Measurements from ENCODE around the gene ADD2.

ADD2 gene

DNA sequence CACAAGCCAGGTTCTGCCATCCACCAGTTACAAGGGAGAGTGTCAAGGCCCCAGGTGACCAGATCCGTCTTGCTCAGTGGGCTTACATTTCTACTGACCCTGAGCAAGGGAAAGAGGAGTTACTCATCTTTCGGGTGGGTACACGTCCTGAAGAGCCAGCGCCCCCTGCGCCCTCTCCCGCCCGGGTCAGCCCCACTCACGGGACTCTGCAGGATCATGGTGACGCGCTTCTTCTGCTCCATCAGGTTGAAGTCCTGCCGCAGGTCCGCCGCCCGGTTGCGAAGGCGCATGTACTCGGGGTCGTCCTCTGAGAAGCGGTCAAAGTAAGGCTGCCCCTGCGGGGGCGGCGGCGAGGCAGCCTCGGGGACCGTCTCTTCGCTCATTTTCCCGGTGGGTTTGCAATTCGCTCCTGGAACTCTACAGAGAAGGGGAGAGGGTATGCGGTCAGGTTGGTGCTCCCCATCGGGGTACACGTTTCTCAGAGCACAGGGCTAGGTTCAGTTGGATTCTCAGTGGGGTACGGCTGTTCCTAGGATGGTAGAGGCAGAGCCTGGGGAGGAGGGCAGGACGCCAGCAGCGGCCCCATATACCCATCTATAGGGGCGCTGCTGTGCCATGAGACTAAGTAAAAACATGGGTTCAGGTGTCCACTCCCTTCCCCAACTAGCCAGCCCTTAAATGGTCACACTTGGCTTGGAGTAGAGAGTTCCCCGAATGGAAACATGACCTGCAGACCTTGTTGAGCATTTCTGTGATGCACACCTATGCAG is 61.8 kb downstream of the ADD2 start:
- WGBS (ENCODE audit: extremely low coverage, insufficient coverage, low lambda C conversion rate): no CpG with 5 or more reads among the region's 36 CpGs
- no peak overlapping the region for H3K4ac ChIP-seq (ENCODE audit: low read depth, low read length)
- no peak for DNase-seq
- no peaks in the 10 kb centered on the region for H3K4me1 ChIP-seq (ENCODE audit: control insufficient read depth, low read depth, low read length)
- no peak overlapping the region for H3K23ac ChIP-seq (ENCODE audit: low read length)
- H3K56ac ChIP-seq (ENCODE audit: low read length): no peak overlapping the region
- H2AK5ac ChIP-seq (ENCODE audit: low read length): no peak overlapping the region
- H3K36me3 ChIP-seq (ENCODE audit: control insufficient read depth, insufficient read depth, low read length): no peaks in the 10 kb centered on the region
- no peak overlapping the region for H2BK5ac ChIP-seq (ENCODE audit: low read length)
- no peak overlapping the region for H4K8ac ChIP-seq (ENCODE audit: low read depth, low read length)
- H3K4me3 ChIP-seq (ENCODE audit: low read length): no peak overlapping the region
- H2BK120ac ChIP-seq (ENCODE audit: low read depth, low read length): no peak overlapping the region
- H3K18ac ChIP-seq (ENCODE audit: low read length): no peak overlapping the region
- H3K79me1 ChIP-seq (ENCODE audit: low read length): peaks cover 3% of the 10 kb centered on the region
- H2BK15ac ChIP-seq (replicated peaks; ENCODE audit: low read depth): no peak overlapping the region
- no peak overlapping the region for H3K4me2 ChIP-seq (ENCODE audit: low read length)
- no peak overlapping the region for H3K27ac ChIP-seq (ENCODE audit: low read depth, low read length)
- H4K5ac ChIP-seq (ENCODE audit: low read length): no peak overlapping the region
- no peak overlapping the region for H3K9ac ChIP-seq (ENCODE audit: low read length)
- H3K27me3 ChIP-seq (ENCODE audit: insufficient read depth, low read length, poor library complexity): no peaks in the 10 kb centered on the region
- H3K79me2 ChIP-seq (ENCODE audit: control insufficient read depth, insufficient read depth, low read length): no peaks in the 10 kb centered on the region

DNA sequence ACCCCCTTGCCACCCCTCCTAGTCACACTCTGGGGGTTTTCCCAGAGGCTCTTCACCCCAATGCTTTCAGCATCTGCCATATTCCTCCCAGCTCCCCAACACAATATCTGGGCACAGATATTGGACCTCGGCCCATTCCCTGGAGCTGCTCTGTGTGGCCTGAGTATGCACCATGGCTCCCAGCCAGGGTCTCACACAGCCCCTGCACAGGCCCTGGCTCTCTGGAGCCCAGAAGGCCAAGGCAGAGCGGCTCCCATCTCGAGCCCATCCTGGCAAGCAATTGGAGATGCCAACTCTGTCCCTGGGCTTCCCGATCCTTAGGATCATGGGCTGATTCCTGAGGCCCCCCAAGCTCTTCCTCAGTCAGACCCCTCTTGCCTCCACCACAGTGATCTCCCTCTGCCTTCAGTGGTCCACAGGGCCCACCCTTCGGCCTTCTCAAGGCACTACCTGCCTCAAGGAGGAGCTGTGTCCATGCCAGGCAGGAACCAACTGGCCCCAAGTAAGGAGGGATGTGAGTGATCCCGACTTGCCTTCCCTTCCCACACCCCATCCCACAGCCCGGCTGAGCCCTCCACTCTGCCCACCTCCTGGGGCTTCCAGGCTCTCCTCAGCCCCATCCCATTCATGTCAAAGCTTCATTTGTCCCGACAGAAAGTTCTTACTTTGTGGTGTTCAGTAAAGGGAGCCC is 62.7 kb downstream of the ADD2 start:
- no peak overlapping the region for H3K56ac ChIP-seq (ENCODE audit: low read length)
- no peak overlapping the region for H3K27ac ChIP-seq (ENCODE audit: low read depth, low read length)
- no peak overlapping the region for H3K23ac ChIP-seq (ENCODE audit: low read length)
- H4K5ac ChIP-seq (ENCODE audit: low read length): no peak overlapping the region
- no peak overlapping the region for H2AK5ac ChIP-seq (ENCODE audit: low read length)
- no peak overlapping the region for H3K9ac ChIP-seq (ENCODE audit: low read length)
- DNase-seq: no peak
- no peak overlapping the region for H3K4ac ChIP-seq (ENCODE audit: low read depth, low read length)
- H2BK120ac ChIP-seq (ENCODE audit: low read depth, low read length): no peak overlapping the region
- no peak overlapping the region for H3K4me2 ChIP-seq (ENCODE audit: low read length)
- H3K4me1 ChIP-seq (ENCODE audit: control insufficient read depth, low read depth, low read length): no peaks in the 10 kb centered on the region
- no peak overlapping the region for H3K4me3 ChIP-seq (ENCODE audit: low read length)
- WGBS (ENCODE audit: extremely low coverage, insufficient coverage, low lambda C conversion rate): no CpG with 5 or more reads among the region's 8 CpGs
- no peak overlapping the region for H3K18ac ChIP-seq (ENCODE audit: low read length)
- no peaks in the 10 kb centered on the region for H3K79me2 ChIP-seq (ENCODE audit: control insufficient read depth, insufficient read depth, low read length)
- H2BK5ac ChIP-seq (ENCODE audit: low read length): no peak overlapping the region
- peaks cover 3% of the 10 kb centered on the region for H3K79me1 ChIP-seq (ENCODE audit: low read length)
- no peak overlapping the region for H2BK15ac ChIP-seq (replicated peaks; ENCODE audit: low read depth)
- no peak overlapping the region for H4K8ac ChIP-seq (ENCODE audit: low read depth, low read length)
- H3K36me3 ChIP-seq (ENCODE audit: control insufficient read depth, insufficient read depth, low read length): no peaks in the 10 kb centered on the region
- no peaks in the 10 kb centered on the region for H3K27me3 ChIP-seq (ENCODE audit: insufficient read depth, low read length, poor library complexity)

DNA sequence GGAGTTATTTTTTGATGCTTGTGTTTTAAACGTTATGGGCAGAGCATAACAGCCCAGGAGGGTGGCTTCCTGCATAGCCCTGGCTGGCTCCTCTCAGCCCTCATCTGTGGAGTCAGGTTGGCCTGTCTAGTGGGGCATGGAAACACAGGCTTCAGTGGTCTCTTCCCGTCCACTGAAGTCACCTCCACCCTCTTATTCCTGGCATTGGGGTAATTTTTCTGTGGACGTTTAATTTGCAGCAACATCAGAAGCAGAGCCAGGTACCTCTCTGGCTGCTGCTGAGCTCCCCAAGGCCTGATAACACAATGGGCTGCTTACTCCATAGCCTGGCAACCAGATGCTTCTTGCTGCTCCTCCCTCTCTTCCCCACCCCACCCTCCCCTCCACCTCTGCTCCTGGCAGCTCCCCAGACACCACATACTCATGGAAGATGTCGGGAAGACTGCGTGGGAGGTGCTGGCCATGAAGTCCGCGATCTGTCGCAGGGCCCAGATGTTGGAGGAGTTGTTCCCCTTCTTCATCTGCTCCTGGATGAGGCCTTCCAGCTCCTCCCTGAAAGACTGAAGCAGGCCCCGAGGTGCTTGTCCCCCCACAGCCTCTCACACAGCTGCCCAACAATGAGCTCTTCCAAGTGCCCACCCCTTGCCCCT is 64.0 kb downstream of the ADD2 start:
- Histone ChIP-seq H3K4me3 (ENCODE audit: low read length) (no peak overlapping the region), H2BK120ac (ENCODE audit: low read depth, low read length) (no peak overlapping the region), H3K27me3 (ENCODE audit: insufficient read depth, low read length, poor library complexity) (no peaks in the 10 kb centered on the region), H3K79me1 (ENCODE audit: low read length) (peaks cover 3% of the 10 kb centered on the region), H4K8ac (ENCODE audit: low read depth, low read length) (no peak overlapping the region), H3K36me3 (ENCODE audit: control insufficient read depth, insufficient read depth, low read length) (no peaks in the 10 kb centered on the region), H4K5ac (ENCODE audit: low read length) (no peak overlapping the region), H3K4ac (ENCODE audit: low read depth, low read length) (no peak overlapping the region), H3K4me1 (ENCODE audit: control insufficient read depth, low read depth, low read length) (no peaks in the 10 kb centered on the region), H3K56ac (ENCODE audit: low read length) (no peak overlapping the region), H3K4me2 (ENCODE audit: low read length) (no peak overlapping the region), H2BK15ac (replicated peaks; ENCODE audit: low read depth) (no peak overlapping the region), H3K23ac (ENCODE audit: low read length) (no peak overlapping the region), H2BK5ac (ENCODE audit: low read length) (no peak overlapping the region), H3K79me2 (ENCODE audit: control insufficient read depth, insufficient read depth, low read length) (no peaks in the 10 kb centered on the region), H3K27ac (ENCODE audit: low read depth, low read length) (no peak overlapping the region), H3K9ac (ENCODE audit: low read length) (no peak overlapping the region), H2AK5ac (ENCODE audit: low read length) (no peak overlapping the region), H3K18ac (ENCODE audit: low read length) (no peak overlapping the region)
- peak; percentile 26 for DNase-seq
- WGBS (ENCODE audit: extremely low coverage, insufficient coverage, low lambda C conversion rate): no CpG with 5 or more reads among the region's 9 CpGs

DNA sequence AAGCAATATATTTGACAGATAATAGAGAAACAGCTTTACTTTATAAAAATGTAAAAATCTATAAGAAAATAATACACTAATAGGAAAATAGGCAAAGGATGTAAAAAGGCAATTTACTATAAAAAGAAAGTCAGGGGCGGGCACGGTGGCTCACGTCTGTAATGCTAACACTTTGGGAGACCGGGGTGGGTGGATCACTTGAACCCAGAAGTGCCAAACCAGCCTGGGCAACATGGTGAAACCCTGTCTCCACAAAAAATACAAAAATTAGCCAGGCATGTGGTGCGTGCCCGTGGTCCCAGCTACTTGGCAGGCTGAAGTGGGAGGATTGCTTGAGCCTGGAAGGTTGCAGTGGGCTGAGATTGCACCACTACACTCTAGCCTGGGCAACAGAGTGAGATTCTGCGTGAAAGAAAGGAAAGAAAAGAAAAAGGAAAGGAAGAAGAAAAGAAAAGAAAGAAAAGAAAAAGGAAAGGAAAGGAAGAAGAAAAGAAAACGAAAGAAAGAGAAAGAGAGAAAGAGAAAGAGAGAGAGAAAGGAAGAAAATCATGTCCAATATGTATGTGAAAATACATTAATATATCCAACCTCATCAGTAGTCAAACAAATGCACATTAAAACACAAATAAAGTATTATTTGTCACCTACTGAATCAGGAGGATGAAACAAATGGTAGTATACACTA is 65.1 kb downstream of the ADD2 start:
- H4K8ac ChIP-seq (ENCODE audit: low read depth, low read length): no peak overlapping the region
- no peak overlapping the region for H3K4me3 ChIP-seq (ENCODE audit: low read length)

DNA sequence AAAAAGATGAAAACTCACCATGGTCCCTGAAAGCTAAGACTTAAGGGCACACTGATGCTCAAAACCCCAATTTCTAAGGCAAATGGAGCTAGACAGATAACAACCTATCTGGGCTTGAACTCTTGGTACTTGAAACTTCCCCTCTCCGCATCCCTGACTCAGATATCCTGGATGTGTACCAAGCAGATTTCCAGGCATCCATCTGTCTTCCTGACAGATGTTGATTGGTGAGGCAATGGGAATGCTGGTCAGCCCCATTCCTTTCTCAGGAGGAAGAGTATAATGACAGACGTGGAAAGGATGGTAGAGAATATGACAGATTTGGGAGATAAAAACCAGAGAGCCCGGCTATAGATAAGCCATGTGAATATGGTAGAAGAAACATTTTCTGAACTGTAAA is 69.2 kb downstream of the ADD2 start:
- H3K4ac ChIP-seq (ENCODE audit: low read depth, low read length): no peak overlapping the region
- no peak for DNase-seq

More for the DNA sequence above, 65.1 kb downstream of the ADD2 start:
- Histone ChIP-seq H2BK5ac (ENCODE audit: low read length) (no peak overlapping the region), H3K23ac (ENCODE audit: low read length) (no peak overlapping the region), H2BK120ac (ENCODE audit: low read depth, low read length) (no peak overlapping the region), H3K27me3 (ENCODE audit: insufficient read depth, low read length, poor library complexity) (no peaks in the 10 kb centered on the region), H2AK5ac (ENCODE audit: low read length) (no peak overlapping the region), H3K56ac (ENCODE audit: low read length) (no peak overlapping the region), H4K5ac (ENCODE audit: low read length) (no peak overlapping the region), H3K4ac (ENCODE audit: low read depth, low read length) (no peak overlapping the region), H3K79me1 (ENCODE audit: low read length) (peaks cover 1% of the 10 kb centered on the region), H2BK15ac (replicated peaks; ENCODE audit: low read depth) (no peak overlapping the region), H3K79me2 (ENCODE audit: control insufficient read depth, insufficient read depth, low read length) (no peaks in the 10 kb centered on the region), H3K9ac (ENCODE audit: low read length) (no peak overlapping the region), H3K27ac (ENCODE audit: low read depth, low read length) (no peak overlapping the region), H3K36me3 (ENCODE audit: control insufficient read depth, insufficient read depth, low read length) (no peaks in the 10 kb centered on the region), H3K4me2 (ENCODE audit: low read length) (no peak overlapping the region), H3K18ac (ENCODE audit: low read length) (no peak overlapping the region), H3K4me1 (ENCODE audit: control insufficient read depth, low read depth, low read length) (no peaks in the 10 kb centered on the region)
- no CpG with 5 or more reads among the region's 8 CpGs for WGBS (ENCODE audit: extremely low coverage, insufficient coverage, low lambda C conversion rate)
- no peak for DNase-seq

More for the DNA sequence above, 69.2 kb downstream of the ADD2 start:
- Histone ChIP-seq H3K27me3 (ENCODE audit: insufficient read depth, low read length, poor library complexity) (no peaks in the 10 kb centered on the region), H2BK120ac (ENCODE audit: low read depth, low read length) (no peak overlapping the region), H3K79me1 (ENCODE audit: low read length) (no peaks in the 10 kb centered on the region), H3K4me3 (ENCODE audit: low read length) (no peak overlapping the region), H4K8ac (ENCODE audit: low read depth, low read length) (no peak overlapping the region), H3K36me3 (ENCODE audit: control insufficient read depth, insufficient read depth, low read length) (no peaks in the 10 kb centered on the region), H3K4me2 (ENCODE audit: low read length) (no peak overlapping the region), H2BK15ac (replicated peaks; ENCODE audit: low read depth) (no peak overlapping the region), H2BK5ac (ENCODE audit: low read length) (no peak overlapping the region), H3K18ac (ENCODE audit: low read length) (no peak overlapping the region), H3K27ac (ENCODE audit: low read depth, low read length) (no peak overlapping the region), H3K9ac (ENCODE audit: low read length) (no peak overlapping the region), H2AK5ac (ENCODE audit: low read length) (no peak overlapping the region), H3K56ac (ENCODE audit: low read length) (no peak overlapping the region), H4K5ac (ENCODE audit: low read length) (no peak overlapping the region), H3K4me1 (ENCODE audit: control insufficient read depth, low read depth, low read length) (no peaks in the 10 kb centered on the region), H3K23ac (ENCODE audit: low read length) (no peak overlapping the region), H3K79me2 (ENCODE audit: control insufficient read depth, insufficient read depth, low read length) (no peaks in the 10 kb centered on the region)
- WGBS (ENCODE audit: extremely low coverage, insufficient coverage, low lambda C conversion rate): no CpG with 5 or more reads among the region's 3 CpGs

Data from mesendoderm (in vitro differentiated cells).